ENCODE results near the gene AP3B1. TPM values are rescaled to one million over a fixed set of nuclear protein-coding genes. Genes with fewer than 3 reads are reported as not detected.

The AP3B1 gene
- total and polyA plus RNA-seq, 12 donors = 22.0 to 59.1 (median 34.3) TPM

DNA sequence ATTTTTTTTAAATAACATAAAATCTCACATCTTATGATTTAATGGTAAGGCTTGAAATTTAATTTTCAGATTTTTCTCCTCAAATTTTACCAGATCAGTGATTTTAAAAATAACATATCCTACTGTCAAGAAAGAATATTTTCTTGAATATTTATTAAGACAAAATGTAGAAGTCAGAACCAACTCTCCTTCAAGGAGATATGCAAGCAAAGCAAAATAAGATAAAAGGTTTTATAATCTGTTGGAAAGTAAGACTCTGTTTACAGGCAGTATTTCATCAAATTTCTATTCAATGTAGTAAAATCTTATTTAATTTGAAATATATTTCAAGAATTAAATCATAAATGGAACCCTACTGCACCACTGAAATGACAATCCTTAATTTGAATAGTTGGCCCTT lies 7.3 kb downstream of the AP3B1 start:
- DNase-seq = no peak
- intact Hi-C loops (cut with DNase I) = no loop called here
- no peak for TF ChIP-seq POLR2A (IDR thresholded peaks at IDR 0.05)
- TF ChIP-seq CTCF (IDR thresholded peaks at IDR 0.05) = no peak
- H3K27me3 ChIP-seq = no peaks in the 10 kb centered on the region
- H3K36me3 ChIP-seq (replicated peaks in 1 of 2) = no peaks in the 10 kb centered on the region
- H3K4me1 ChIP-seq (replicated peaks in 1 of 2) = peaks cover 4 to 21% of the 10 kb centered on the region in 2 donors
- no peak overlapping the region for H3K4me3 ChIP-seq
- H3K27ac ChIP-seq = no peak overlapping the region
- H3K9me3 ChIP-seq (replicated peaks in 1 of 3) = no peaks in the 10 kb centered on the region

- Histone ChIP-seq H3K9me3 (replicated peaks in 1 of 3) (no peaks in the 10 kb centered on the region), H3K27ac (no peak overlapping the region), H3K4me3 (no peak overlapping the region), H3K4me1 (replicated peaks in 1 of 2) (peaks cover 4 to 12% of the 10 kb centered on the region in 2 donors), H3K27me3 (no peaks in the 10 kb centered on the region), H3K36me3 (replicated peaks in 1 of 2) (no peaks in the 10 kb centered on the region)
- no peak for DNase-seq
- TF ChIP-seq POLR2A (IDR thresholded peaks at IDR 0.05) (no peak), CTCF (IDR thresholded peaks at IDR 0.05) (no peak)
- intact Hi-C loops (cut with DNase I) = no loop called here
- 96 to 100% (median 98%) methylated on average over 1 of the region's 1 CpG for WGBS, 4 donors
Observed at GRCh38 chr5:78286290-78286689, 8.2 kb downstream of the AP3B1 start.

GRCh38 chr5:78283802-78284201 lies 10.7 kb downstream of the AP3B1 start:
- Histone ChIP-seq H3K36me3 (replicated peaks in 1 of 2) (no peaks in the 10 kb centered on the region), H3K27ac (no peak overlapping the region), H3K4me3 (no peak overlapping the region), H3K27me3 (no peaks in the 10 kb centered on the region), H3K9me3 (replicated peaks in 1 of 3) (no peaks in the 10 kb centered on the region), H3K4me1 (replicated peaks in 1 of 2) (peaks cover 4 to 18% of the 10 kb centered on the region in 2 donors)
- TF ChIP-seq CTCF (IDR thresholded peaks at IDR 0.05) (no peak), POLR2A (IDR thresholded peaks at IDR 0.05) (no peak)
- intact Hi-C loops (cut with DNase I) = no loop called here
- no peak for DNase-seq
- 79 to 94% (median 86%) methylated on average over 1 of the region's 1 CpG for WGBS, 4 donors

DNA sequence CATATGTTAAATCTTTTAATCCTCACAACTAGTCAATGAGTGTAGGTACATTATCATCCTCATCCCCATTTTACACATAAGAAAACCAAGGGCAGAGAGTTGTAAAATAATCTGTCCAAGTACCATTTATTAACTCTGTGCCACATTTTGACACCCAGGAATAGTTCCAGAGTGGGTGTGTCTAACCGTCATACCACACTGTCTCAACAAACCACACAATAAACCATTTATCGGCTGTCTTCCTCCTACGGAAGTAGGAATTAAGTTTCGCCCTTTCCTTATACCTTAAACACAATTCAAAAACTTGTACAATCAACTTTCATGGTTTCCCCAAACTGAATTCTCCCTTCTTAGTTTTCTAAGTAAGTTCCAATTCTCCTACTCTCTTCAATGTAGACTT lies 11.4 kb downstream of the AP3B1 start:
- intact Hi-C loops (cut with DNase I) = no loop called here
- no peak overlapping the region for H3K4me3 ChIP-seq
- peaks cover 4 to 15% of the 10 kb centered on the region in 2 donors for H3K4me1 ChIP-seq (replicated peaks in 1 of 2)
- no peak overlapping the region for H3K27ac ChIP-seq
- no peaks in the 10 kb centered on the region for H3K9me3 ChIP-seq (replicated peaks in 1 of 3)
- no peak for DNase-seq
- H3K36me3 ChIP-seq (replicated peaks in 1 of 2) = no peaks in the 10 kb centered on the region
- TF ChIP-seq CTCF (IDR thresholded peaks at IDR 0.05) (no peak), POLR2A (IDR thresholded peaks at IDR 0.05) (no peak)
- 83 to 93% (median 90%) methylated on average over 4 of the region's 4 CpGs for WGBS, 4 donors
- H3K27me3 ChIP-seq = no peaks in the 10 kb centered on the region
